HEK293 (cell line): ENCODE measurements around the gene SNAI1.

ENCODE experiments used
- CTCF ChIA-PET: fragments of 350-600 bp; formaldehyde crosslinking; extraction: SDS; loops from one replicate; lab custom pipeline; 2021; ENCODE audit warnings: antibody characterized with exemption; lab: Yijun Ruan, JAX
- POLR2A ChIA-PET: fragments of 300-600 bp; formaldehyde crosslinking; extraction: SDS; loops from one replicate; lab custom pipeline; 2020; ENCODE audit warnings: antibody characterized with exemption, inconsistent platforms; lab: Yijun Ruan, JAX
- H3K27ac ChIP-seq: fragments of 200-500 bp; sonication (Bioruptor generic); 2 replicates; pipeline ENCODE4 v1.5.1; 2014; ENCODE audit warnings: low read depth, low read length, control low read depth, inconsistent platforms; ENCODE audit errors: extremely low read depth
- H3K36me3 ChIP-seq, 2 experiments: fragments of 200-500 bp in 1 of 2; sonication (Bioruptor generic) in 1 of 2; 1 replicate in 1 of 2; 2 replicates in 1 of 2; pipeline ENCODE4 v1.5.1; 2014 to 2017; ENCODE audit warnings: inconsistent platforms in 2 of 2, low read length in 2 of 2; ENCODE audit not compliant: control insufficient read depth in 2 of 2, insufficient read depth in 1 of 2
- H3K4me1 ChIP-seq: fragments of 200-500 bp; sonication (Bioruptor generic); 2 replicates; pipeline ENCODE4 v1.5.1; 2014; ENCODE audit warnings: mild to moderate bottlenecking, low read length, inconsistent platforms; ENCODE audit not compliant: control insufficient read depth, insufficient read depth
- H3K4me3 ChIP-seq: 2 replicates; pipeline ENCODE4 v1.5.1; 2011; ENCODE audit warnings: low read depth, mild to moderate bottlenecking, control low read depth, low read length, moderate library complexity
- H3K9me3 ChIP-seq: fragments of 200-500 bp; sonication (Bioruptor generic); 2 replicates; pipeline ENCODE4 v1.5.1; 2014; ENCODE audit warnings: low read depth, low read length, inconsistent platforms; ENCODE audit not compliant: control insufficient read depth, insufficient read depth
- EGR2 ChIP-seq: fragments of 450-650 bp; formaldehyde crosslinking; IDR thresholded peaks from 2 replicates; pipeline ENCODE4 v1.5.1; 2016; ENCODE audit warnings: low read depth, missing biosample characterization, missing genetic modification characterization
- HOXC10 ChIP-seq: sonication (generic); formaldehyde crosslinking; IDR thresholded peaks from 2 replicates; pipeline ENCODE4 v1.8.1; 2023; ENCODE audit warnings: mild to moderate bottlenecking, missing genetic modification reagents
- ZBTB17 ChIP-seq: fragments of 450-650 bp; formaldehyde crosslinking; IDR thresholded peaks from 2 replicates; pipeline ENCODE4 v1.5.1; 2016; ENCODE audit warnings: missing biosample characterization, missing genetic modification characterization
- ZBTB20 ChIP-seq: fragments of 450-650 bp; formaldehyde crosslinking; IDR thresholded peaks from 2 replicates; pipeline ENCODE4 v1.5.1; 2016; ENCODE audit warnings: missing biosample characterization, missing genetic modification characterization
- ZEB2 ChIP-seq: fragments of 450-650 bp; formaldehyde crosslinking; IDR thresholded peaks from 2 replicates; pipeline ENCODE4 v1.5.1; 2016; ENCODE audit warnings: missing biosample characterization, missing genetic modification characterization
- ZFP69B ChIP-seq: fragments of 450-650 bp; formaldehyde crosslinking; IDR thresholded peaks from 2 replicates; pipeline ENCODE4 v1.5.1; 2016; ENCODE audit warnings: missing biosample characterization, missing genetic modification characterization
- ZNF274 ChIP-seq, 2 experiments: fragments of 200-500 bp in 1 of 2; fragments of 450-650 bp in 1 of 2; sonication (Bioruptor generic) in 1 of 2; formaldehyde crosslinking in 1 of 2; IDR thresholded peaks; 2 replicates each; pipeline versions ENCODE4 v1.5.1 to v1.6.1; 2014 to 2016; ENCODE audit warnings: borderline replicate concordance in 1 of 2, inconsistent platforms in 1 of 2, low read length in 1 of 2, missing biosample characterization in 1 of 2, missing genetic modification characterization in 1 of 2
- ZNF302 ChIP-seq: fragments of 450-650 bp; formaldehyde crosslinking; IDR thresholded peaks from 2 replicates; pipeline ENCODE4 v1.5.1; 2016; ENCODE audit warnings: missing biosample characterization, missing genetic modification characterization, low read depth
- ZNF366 ChIP-seq: fragments of 450-650 bp; formaldehyde crosslinking; conservative IDR thresholded peaks from 2 replicates; pipeline ENCODE4 v1.5.1; 2016; ENCODE audit warnings: missing biosample characterization, missing genetic modification characterization
- ZNF416 ChIP-seq: fragments of 450-650 bp; formaldehyde crosslinking; IDR thresholded peaks from 2 replicates; pipeline ENCODE4 v1.5.1; 2016; ENCODE audit warnings: missing biosample characterization, missing genetic modification characterization
- ZNF423 ChIP-seq: fragments of 450-650 bp; formaldehyde crosslinking; IDR thresholded peaks from 2 replicates; pipeline ENCODE4 v1.5.1; 2016; ENCODE audit warnings: missing biosample characterization, missing genetic modification characterization
- ZNF544 ChIP-seq: fragments of 450-650 bp; formaldehyde crosslinking; IDR thresholded peaks from 2 replicates; pipeline ENCODE4 v1.5.0; 2017; ENCODE audit warnings: missing biosample characterization, missing genetic modification characterization
- ZNF548 ChIP-seq: fragments of 450-650 bp; formaldehyde crosslinking; IDR thresholded peaks from 2 replicates; pipeline ENCODE4 v1.5.1; 2016; ENCODE audit warnings: missing biosample characterization, missing genetic modification characterization
- ZNF555 ChIP-seq: fragments of 450-650 bp; formaldehyde crosslinking; conservative IDR thresholded peaks from 2 replicates; pipeline ENCODE4 v1.5.1; 2017; ENCODE audit warnings: missing biosample characterization, mild to moderate bottlenecking, missing genetic modification characterization, inconsistent platforms
- ZNF600 ChIP-seq: fragments of 450-650 bp; formaldehyde crosslinking; IDR thresholded peaks from 2 replicates; pipeline ENCODE4 v1.5.1; 2016; ENCODE audit warnings: missing biosample characterization, missing genetic modification characterization
- ZNF629 ChIP-seq: fragments of 450-650 bp; formaldehyde crosslinking; IDR thresholded peaks from 2 replicates; pipeline ENCODE4 v1.5.1; 2017; ENCODE audit warnings: missing biosample characterization, missing genetic modification characterization
- ZNF76 ChIP-seq: fragments of 450-650 bp; formaldehyde crosslinking; IDR thresholded peaks from 2 replicates; pipeline ENCODE4; 2016; ENCODE audit warnings: low read depth, missing biosample characterization, missing genetic modification characterization, borderline replicate concordance
- ZXDB ChIP-seq: fragments of 450-650 bp; formaldehyde crosslinking; IDR thresholded peaks from 2 replicates; pipeline ENCODE4 v1.5.1; 2016; ENCODE audit warnings: missing biosample characterization, missing genetic modification characterization
- TF ChIP-seq, protein P1 (sequence below): sonication (generic); formaldehyde crosslinking; IDR thresholded peaks from 2 replicates; pipeline ENCODE4 v1.8.1; 2022; ENCODE audit warnings: mild to moderate bottlenecking, moderate library complexity, missing genetic modification reagents
- TF ChIP-seq, protein P2 (sequence below): fragments of 450-650 bp; IDR thresholded peaks from 2 replicates; pipeline ENCODE4 v1.5.1; 2018; ENCODE audit warnings: missing biosample characterization, missing genetic modification characterization
- TF ChIP-seq, protein P3 (sequence below): fragments of 450-650 bp; formaldehyde crosslinking; IDR thresholded peaks from 2 replicates; pipeline ENCODE4 v1.5.1; 2016; ENCODE audit warnings: missing biosample characterization, missing genetic modification characterization, low read depth
- TF ChIP-seq, protein P4 (sequence below): fragments of 450-650 bp; formaldehyde crosslinking; IDR thresholded peaks from 2 replicates; pipeline ENCODE4 v1.5.1; 2017; ENCODE audit warnings: missing biosample characterization, missing genetic modification characterization
- TF ChIP-seq, protein P5 (sequence below): fragments of 450-650 bp; formaldehyde crosslinking; IDR thresholded peaks from 2 replicates; pipeline ENCODE4 v1.5.1; 2016; ENCODE audit warnings: missing biosample characterization, missing genetic modification characterization

Gene SNAI1

DNA sequence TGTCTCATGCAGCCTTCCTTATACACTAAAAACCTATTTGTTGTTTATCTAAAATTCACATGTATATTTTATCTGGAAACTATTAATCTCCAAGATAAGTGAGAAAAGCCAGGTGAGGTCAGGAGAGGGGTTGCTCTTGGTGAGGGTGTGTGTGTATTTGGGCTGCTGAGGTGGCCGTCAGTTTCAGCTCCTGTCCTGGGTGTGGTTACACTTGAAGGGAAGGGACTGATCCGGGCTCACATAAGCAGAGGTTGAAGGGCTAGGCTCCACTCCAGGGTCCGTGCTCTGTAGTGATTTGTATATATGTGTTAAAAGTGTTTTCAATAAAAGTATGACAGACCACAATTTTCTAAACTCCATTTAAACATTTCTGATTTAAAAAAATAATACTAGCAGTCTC lies 13.5 kb upstream of the SNAI1 start (continued):
- TF ChIP-seq HOXC10 (CRISPR knock-in tag): no peak
- no peak for TF ChIP-seq EGR2 (tag by site-specific recombination)
- TF ChIP-seq, protein P1, sequence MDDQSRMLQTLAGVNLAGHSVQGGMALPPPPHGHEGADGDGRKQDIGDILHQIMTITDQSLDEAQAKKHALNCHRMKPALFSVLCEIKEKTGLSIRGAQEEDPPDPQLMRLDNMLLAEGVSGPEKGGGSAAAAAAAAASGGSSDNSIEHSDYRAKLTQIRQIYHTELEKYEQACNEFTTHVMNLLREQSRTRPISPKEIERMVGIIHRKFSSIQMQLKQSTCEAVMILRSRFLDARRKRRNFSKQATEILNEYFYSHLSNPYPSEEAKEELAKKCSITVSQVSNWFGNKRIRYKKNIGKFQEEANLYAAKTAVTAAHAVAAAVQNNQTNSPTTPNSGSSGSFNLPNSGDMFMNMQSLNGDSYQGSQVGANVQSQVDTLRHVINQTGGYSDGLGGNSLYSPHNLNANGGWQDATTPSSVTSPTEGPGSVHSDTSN (CRISPR knock-in tag): no peak
- TF ChIP-seq ZNF274 (IDR thresholded peaks at IDR 0.05; ENCODE audit: low read length): no peak
- no peak for TF ChIP-seq ZNF274 (tag by site-specific recombination; IDR thresholded peaks at IDR 0.05; ENCODE audit: borderline replicate concordance)
- no peak for TF ChIP-seq ZBTB20 (tag by site-specific recombination)
- TF ChIP-seq, all 188 proteins: peak for 0

DNA sequence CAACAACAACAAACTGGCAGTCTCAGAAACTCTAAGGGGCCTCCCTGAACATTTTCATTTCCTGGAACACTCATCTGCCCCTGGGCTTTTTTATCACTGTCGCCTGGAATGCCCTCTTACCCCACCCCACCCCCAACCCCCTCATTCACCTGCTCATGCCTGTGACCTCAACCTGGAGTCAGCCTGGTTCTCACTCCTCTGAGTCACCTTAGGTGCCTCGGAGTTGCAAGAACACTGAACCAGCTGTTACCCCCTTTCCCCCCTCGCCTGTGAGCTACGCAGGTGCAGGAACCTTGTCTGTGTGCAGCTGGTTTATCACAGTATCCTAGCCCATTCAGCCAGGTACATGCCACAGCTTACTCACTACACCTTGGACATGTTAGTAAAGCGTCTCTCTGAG lies 12.8 kb upstream of the SNAI1 start:
- Histone ChIP-seq H3K4me3 (no peak overlapping the region), H3K27ac (no peak overlapping the region), H3K9me3 (no peaks in the 10 kb centered on the region), H3K4me1 (no peaks in the 10 kb centered on the region), H3K36me3 (no peaks in the 10 kb centered on the region)
- ChIA-PET POLR2A (no interaction called here), CTCF (interaction anchor here (0.6 to 2.2 kb wide), 5 partner anchors 9 to 200 kb away, joined by 3 to 10 read pairs (median 4); no protein-coding TSS in a partner anchor)
- TF ChIP-seq, protein P2, sequence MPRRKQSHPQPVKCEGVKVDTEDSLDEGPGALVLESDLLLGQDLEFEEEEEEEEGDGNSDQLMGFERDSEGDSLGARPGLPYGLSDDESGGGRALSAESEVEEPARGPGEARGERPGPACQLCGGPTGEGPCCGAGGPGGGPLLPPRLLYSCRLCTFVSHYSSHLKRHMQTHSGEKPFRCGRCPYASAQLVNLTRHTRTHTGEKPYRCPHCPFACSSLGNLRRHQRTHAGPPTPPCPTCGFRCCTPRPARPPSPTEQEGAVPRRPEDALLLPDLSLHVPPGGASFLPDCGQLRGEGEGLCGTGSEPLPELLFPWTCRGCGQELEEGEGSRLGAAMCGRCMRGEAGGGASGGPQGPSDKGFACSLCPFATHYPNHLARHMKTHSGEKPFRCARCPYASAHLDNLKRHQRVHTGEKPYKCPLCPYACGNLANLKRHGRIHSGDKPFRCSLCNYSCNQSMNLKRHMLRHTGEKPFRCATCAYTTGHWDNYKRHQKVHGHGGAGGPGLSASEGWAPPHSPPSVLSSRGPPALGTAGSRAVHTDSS: no peak
- TF ChIP-seq ZNF555: no peak
- TF ChIP-seq ZNF76: no peak
- TF ChIP-seq ZNF366: no peak
- no peak for TF ChIP-seq ZBTB17 (tag by site-specific recombination)
- TF ChIP-seq ZXDB (tag by site-specific recombination): no peak
- no peak for TF ChIP-seq ZNF416
- no peak for TF ChIP-seq ZNF600 (tag by site-specific recombination)
- no peak for TF ChIP-seq ZNF423
- no peak for TF ChIP-seq ZNF629
- TF ChIP-seq ZNF544: no peak

DNA sequence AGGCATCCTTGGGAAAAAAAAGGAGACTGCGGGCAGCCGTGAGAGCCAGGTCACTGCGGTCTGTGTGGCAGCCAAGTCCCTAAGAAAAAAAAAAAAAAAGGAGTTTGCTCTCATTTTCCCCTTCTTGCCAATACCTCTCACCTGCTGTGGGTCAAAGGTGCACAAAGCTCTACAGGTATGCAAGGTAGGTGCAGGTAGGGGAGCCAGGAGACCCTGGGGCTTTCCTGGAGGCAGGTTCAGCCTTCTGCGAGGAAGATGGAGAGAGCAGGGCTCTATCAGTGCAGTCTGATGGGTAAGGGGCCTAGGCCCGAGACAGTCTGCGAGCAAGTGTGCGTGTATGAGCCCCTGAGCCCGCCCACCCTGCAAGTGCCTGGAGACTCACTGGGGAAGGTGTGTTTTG lies 12.3 kb upstream of the SNAI1 start:
- ChIA-PET CTCF (interaction anchor here (0.6 to 2.2 kb wide), 4 partner anchors 8 to 201 kb away, joined by 3 to 10 read pairs (median 6); no protein-coding TSS in a partner anchor), POLR2A (no interaction called here)
- no peak overlapping the region for H3K27ac ChIP-seq
- no peak overlapping the region for H3K4me3 ChIP-seq
- no peaks in the 10 kb centered on the region for H3K4me1 ChIP-seq
- no peaks in the 10 kb centered on the region for H3K9me3 ChIP-seq
- no peaks in the 10 kb centered on the region for H3K36me3 ChIP-seq
- TF ChIP-seq ZEB2 (tag by site-specific recombination) (no peak), ZNF548 (tag by site-specific recombination) (no peak), ZFP69B (tag by site-specific recombination) (no peak), ZNF302 (no peak)
- TF ChIP-seq, protein P3, sequence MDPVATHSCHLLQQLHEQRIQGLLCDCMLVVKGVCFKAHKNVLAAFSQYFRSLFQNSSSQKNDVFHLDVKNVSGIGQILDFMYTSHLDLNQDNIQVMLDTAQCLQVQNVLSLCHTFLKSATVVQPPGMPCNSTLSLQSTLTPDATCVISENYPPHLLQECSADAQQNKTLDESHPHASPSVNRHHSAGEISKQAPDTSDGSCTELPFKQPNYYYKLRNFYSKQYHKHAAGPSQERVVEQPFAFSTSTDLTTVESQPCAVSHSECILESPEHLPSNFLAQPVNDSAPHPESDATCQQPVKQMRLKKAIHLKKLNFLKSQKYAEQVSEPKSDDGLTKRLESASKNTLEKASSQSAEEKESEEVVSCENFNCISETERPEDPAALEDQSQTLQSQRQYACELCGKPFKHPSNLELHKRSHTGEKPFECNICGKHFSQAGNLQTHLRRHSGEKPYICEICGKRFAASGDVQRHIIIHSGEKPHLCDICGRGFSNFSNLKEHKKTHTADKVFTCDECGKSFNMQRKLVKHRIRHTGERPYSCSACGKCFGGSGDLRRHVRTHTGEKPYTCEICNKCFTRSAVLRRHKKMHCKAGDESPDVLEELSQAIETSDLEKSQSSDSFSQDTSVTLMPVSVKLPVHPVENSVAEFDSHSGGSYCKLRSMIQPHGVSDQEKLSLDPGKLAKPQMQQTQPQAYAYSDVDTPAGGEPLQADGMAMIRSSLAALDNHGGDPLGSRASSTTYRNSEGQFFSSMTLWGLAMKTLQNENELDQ: no peak
- TF ChIP-seq, protein P4, sequence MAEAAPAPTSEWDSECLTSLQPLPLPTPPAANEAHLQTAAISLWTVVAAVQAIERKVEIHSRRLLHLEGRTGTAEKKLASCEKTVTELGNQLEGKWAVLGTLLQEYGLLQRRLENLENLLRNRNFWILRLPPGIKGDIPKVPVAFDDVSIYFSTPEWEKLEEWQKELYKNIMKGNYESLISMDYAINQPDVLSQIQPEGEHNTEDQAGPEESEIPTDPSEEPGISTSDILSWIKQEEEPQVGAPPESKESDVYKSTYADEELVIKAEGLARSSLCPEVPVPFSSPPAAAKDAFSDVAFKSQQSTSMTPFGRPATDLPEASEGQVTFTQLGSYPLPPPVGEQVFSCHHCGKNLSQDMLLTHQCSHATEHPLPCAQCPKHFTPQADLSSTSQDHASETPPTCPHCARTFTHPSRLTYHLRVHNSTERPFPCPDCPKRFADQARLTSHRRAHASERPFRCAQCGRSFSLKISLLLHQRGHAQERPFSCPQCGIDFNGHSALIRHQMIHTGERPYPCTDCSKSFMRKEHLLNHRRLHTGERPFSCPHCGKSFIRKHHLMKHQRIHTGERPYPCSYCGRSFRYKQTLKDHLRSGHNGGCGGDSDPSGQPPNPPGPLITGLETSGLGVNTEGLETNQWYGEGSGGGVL (tag by site-specific recombination): no peak
- TF ChIP-seq, protein P5, sequence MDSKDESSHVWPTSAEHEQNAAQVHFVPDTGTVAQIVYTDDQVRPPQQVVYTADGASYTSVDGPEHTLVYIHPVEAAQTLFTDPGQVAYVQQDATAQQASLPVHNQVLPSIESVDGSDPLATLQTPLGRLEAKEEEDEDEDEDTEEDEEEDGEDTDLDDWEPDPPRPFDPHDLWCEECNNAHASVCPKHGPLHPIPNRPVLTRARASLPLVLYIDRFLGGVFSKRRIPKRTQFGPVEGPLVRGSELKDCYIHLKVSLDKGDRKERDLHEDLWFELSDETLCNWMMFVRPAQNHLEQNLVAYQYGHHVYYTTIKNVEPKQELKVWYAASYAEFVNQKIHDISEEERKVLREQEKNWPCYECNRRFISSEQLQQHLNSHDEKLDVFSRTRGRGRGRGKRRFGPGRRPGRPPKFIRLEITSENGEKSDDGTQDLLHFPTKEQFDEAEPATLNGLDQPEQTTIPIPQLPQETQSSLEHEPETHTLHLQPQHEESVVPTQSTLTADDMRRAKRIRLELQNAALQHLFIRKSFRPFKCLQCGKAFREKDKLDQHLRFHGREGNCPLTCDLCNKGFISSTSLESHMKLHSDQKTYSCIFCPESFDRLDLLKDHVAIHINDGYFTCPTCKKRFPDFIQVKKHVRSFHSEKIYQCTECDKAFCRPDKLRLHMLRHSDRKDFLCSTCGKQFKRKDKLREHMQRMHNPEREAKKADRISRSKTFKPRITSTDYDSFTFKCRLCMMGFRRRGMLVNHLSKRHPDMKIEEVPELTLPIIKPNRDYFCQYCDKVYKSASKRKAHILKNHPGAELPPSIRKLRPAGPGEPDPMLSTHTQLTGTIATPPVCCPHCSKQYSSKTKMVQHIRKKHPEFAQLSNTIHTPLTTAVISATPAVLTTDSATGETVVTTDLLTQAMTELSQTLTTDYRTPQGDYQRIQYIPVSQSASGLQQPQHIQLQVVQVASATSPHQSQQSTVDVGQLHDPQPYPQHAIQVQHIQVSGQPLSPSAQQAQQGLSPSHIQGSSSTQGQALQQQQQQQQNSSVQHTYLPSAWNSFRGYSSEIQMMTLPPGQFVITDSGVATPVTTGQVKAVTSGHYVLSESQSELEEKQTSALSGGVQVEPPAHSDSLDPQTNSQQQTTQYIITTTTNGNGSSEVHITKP (tag by site-specific recombination): no peak
